Measurements from ENCODE around the gene PSMB10. TPM values are rescaled to one million over a fixed set of nuclear protein-coding genes. Genes with fewer than 3 reads are reported as not detected.

PSMB10 gene
- total RNA-seq, 5 donors from 2014 or later (not counting 1 experiment from before 2014, with no cell fraction given): 118 to 214 (median 165) TPM

- Mint-ChIP-seq H3K4me3 (no peak overlapping the region), H3K4me1 (peaks cover 0 to 5% (median 0%) of the 10 kb centered on the region in 3 donors), H3K27ac (no peak overlapping the region), H3K36me3 (peaks cover 17% of the 10 kb centered on the region), H3K27me3 (no peaks in the 10 kb centered on the region), H3K9me3 (no peaks in the 10 kb centered on the region)
- H3K36me3 ChIP-seq (ENCODE audit: control insufficient read depth in 2 of 2, extremely low read depth in 1 of 2, insufficient read depth in 1 of 2, low read length in 1 of 2): peaks cover 16 to 48% of the 10 kb centered on the region in 2 donors
- H3K9me3 ChIP-seq: no peaks in the 10 kb centered on the region
- no peaks in the 10 kb centered on the region for H3K27me3 ChIP-seq (replicated peaks in 1 of 2; ENCODE audit: control insufficient read depth in 2 of 2, extremely low read depth in 1 of 2, insufficient read depth in 2 of 2, low read length in 1 of 2)
- no peak overlapping the region for H3K4me3 ChIP-seq (ENCODE audit: control insufficient read depth in 1 of 2, extremely low read depth in 1 of 2, low read length in 1 of 2)
- H3K4me1 ChIP-seq (ENCODE audit: control insufficient read depth in 1 of 2, extremely low read depth in 1 of 2, insufficient read depth in 2 of 2, low read length in 2 of 2): peaks cover 0 to 2% of the 10 kb centered on the region in 2 experiments
- WGBS (ENCODE audit: insufficient coverage): 97% methylated on average over 13 of the region's 15 CpGs
- ATAC-seq (replicated peaks in 1 of 4) (no peak), DNase-seq (no peak)
- H3K27ac ChIP-seq (ENCODE audit: low read length): no peak overlapping the region
- ChIA-PET POLR2A (no interaction called here), CTCF (no interaction called here)
Measured at GRCh38 chr16:67948015-67948414, 11.4 kb upstream of the PSMB10 start.

GRCh38 chr16:67946966-67947558, 10.4 kb upstream of the PSMB10 start:
- no peak overlapping the region for H3K27ac ChIP-seq (ENCODE audit: low read length)
- peaks cover 16% of the 10 kb centered on the region for H3K36me3 Mint-ChIP-seq
- POLR2A ChIA-PET: no interaction called here
- H3K27ac Mint-ChIP-seq: no peak overlapping the region
- H3K27me3 ChIP-seq (replicated peaks in 1 of 2; ENCODE audit: control insufficient read depth in 2 of 2, extremely low read depth in 1 of 2, insufficient read depth in 2 of 2, low read length in 1 of 2): no peaks in the 10 kb centered on the region
- peaks cover 0 to 12% of the 10 kb centered on the region in 2 experiments for H3K4me1 ChIP-seq (ENCODE audit: control insufficient read depth in 1 of 2, extremely low read depth in 1 of 2, insufficient read depth in 2 of 2, low read length in 2 of 2)
- H3K4me3 ChIP-seq (ENCODE audit: control insufficient read depth in 1 of 2, extremely low read depth in 1 of 2, low read length in 1 of 2): no peak overlapping the region
- peaks cover 2 to 7% (median 2%) of the 10 kb centered on the region in 3 donors for H3K4me1 Mint-ChIP-seq
- no peak overlapping the region for H3K4me3 Mint-ChIP-seq
- H3K27me3 Mint-ChIP-seq: no peaks in the 10 kb centered on the region
- peaks cover 16 to 47% of the 10 kb centered on the region in 2 donors for H3K36me3 ChIP-seq (ENCODE audit: control insufficient read depth in 2 of 2, extremely low read depth in 1 of 2, insufficient read depth in 1 of 2, low read length in 1 of 2)
- no peaks in the 10 kb centered on the region for H3K9me3 Mint-ChIP-seq
- CTCF ChIA-PET: interaction anchor here in 1 of 2 donors (0.6 kb wide), 2 partner anchors 280 to 499 kb away, joined by 3 read pairs; no protein-coding TSS in a partner anchor
- no peak for DNase-seq
- no peak for ATAC-seq (replicated peaks in 1 of 4)
- WGBS (ENCODE audit: insufficient coverage): 96% methylated on average over 19 of the region's 28 CpGs
- H3K9me3 ChIP-seq: no peaks in the 10 kb centered on the region

DNA sequence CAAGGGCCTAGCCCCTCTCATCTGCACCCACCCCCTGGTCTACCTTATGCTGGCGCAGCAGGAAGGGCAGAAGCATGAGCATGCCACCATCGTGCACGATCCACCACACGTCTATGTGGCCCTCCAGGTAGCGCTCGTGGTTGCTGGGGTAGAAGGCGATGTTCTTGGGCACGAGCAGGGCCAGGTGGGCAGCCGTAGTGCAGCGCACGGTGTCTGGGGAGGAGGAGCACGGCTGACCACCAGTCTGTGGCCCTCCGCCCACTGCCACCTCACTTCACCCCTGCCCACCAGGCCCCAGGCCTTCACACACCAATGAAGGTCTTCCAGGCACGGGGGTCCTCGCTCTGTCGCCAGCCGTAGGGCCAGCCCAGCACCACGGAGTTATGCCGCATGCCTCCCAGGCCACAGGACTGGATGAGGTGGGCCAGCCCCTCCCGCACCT, 9.5 kb upstream of the PSMB10 start:
- CTCF ChIA-PET: interaction anchor here (0.6 to 0.7 kb wide), 2 partner anchors 498 to 827 kb away, joined by 3 read pairs; no protein-coding TSS in a partner anchor
- Mint-ChIP-seq H3K36me3 (peaks cover 12% of the 10 kb centered on the region), H3K27ac (no peak overlapping the region), H3K4me3 (no peak overlapping the region), H3K4me1 (peaks cover 9 to 14% (median 9%) of the 10 kb centered on the region in 3 donors), H3K27me3 (no peaks in the 10 kb centered on the region), H3K9me3 (no peaks in the 10 kb centered on the region)
- POLR2A ChIA-PET: no interaction called here
- Histone ChIP-seq H3K9me3 (no peaks in the 10 kb centered on the region), H3K4me1 (ENCODE audit: control insufficient read depth in 1 of 2, extremely low read depth in 1 of 2, insufficient read depth in 2 of 2, low read length in 2 of 2) (peaks cover 0 to 21% of the 10 kb centered on the region in 2 experiments), H3K36me3 (ENCODE audit: control insufficient read depth in 2 of 2, extremely low read depth in 1 of 2, insufficient read depth in 1 of 2, low read length in 1 of 2) (peaks cover 8 to 38% of the 10 kb centered on the region in 2 donors), H3K4me3 (ENCODE audit: control insufficient read depth in 1 of 2, extremely low read depth in 1 of 2, low read length in 1 of 2) (no peak overlapping the region), H3K27ac (ENCODE audit: low read length) (no peak overlapping the region), H3K27me3 (replicated peaks in 1 of 2; ENCODE audit: control insufficient read depth in 2 of 2, extremely low read depth in 1 of 2, insufficient read depth in 2 of 2, low read length in 1 of 2) (no peaks in the 10 kb centered on the region)
- ATAC-seq (replicated peaks in 1 of 4) (no peak), DNase-seq (no peak)
- 98% methylated on average over 13 of the region's 20 CpGs for WGBS (ENCODE audit: insufficient coverage)

- no peaks in the 10 kb centered on the region for H3K27me3 ChIP-seq (replicated peaks in 1 of 2; ENCODE audit: control insufficient read depth in 2 of 2, extremely low read depth in 1 of 2, insufficient read depth in 2 of 2, low read length in 1 of 2)
- no peaks in the 10 kb centered on the region for H3K27me3 Mint-ChIP-seq
- POLR2A ChIA-PET: no interaction called here
Measured at GRCh38 chr16:67945392-67945933, 8.8 kb upstream of the PSMB10 start.

GRCh38 chr16:67944690-67945391, 8.2 kb upstream of the PSMB10 start:
- Histone ChIP-seq H3K27me3 (replicated peaks in 1 of 2; ENCODE audit: control insufficient read depth in 2 of 2, extremely low read depth in 1 of 2, insufficient read depth in 2 of 2, low read length in 1 of 2) (no peaks in the 10 kb centered on the region), H3K4me3 (ENCODE audit: control insufficient read depth in 1 of 2, extremely low read depth in 1 of 2, low read length in 1 of 2) (no peak overlapping the region), H3K36me3 (ENCODE audit: control insufficient read depth in 2 of 2, extremely low read depth in 1 of 2, insufficient read depth in 1 of 2, low read length in 1 of 2) (peaks cover 6 to 30% of the 10 kb centered on the region in 2 donors), H3K4me1 (ENCODE audit: control insufficient read depth in 1 of 2, extremely low read depth in 1 of 2, insufficient read depth in 2 of 2, low read length in 2 of 2) (peaks cover 0 to 32% of the 10 kb centered on the region in 2 experiments), H3K9me3 (no peaks in the 10 kb centered on the region), H3K27ac (ENCODE audit: low read length) (no peak overlapping the region)
- no peak overlapping the region for H3K27ac Mint-ChIP-seq
- ATAC-seq (replicated peaks in 1 of 4) (no peak), DNase-seq (no peak)
- H3K27me3 Mint-ChIP-seq: no peaks in the 10 kb centered on the region
- H3K36me3 Mint-ChIP-seq: peaks cover 12% of the 10 kb centered on the region
- H3K4me3 Mint-ChIP-seq: no peak overlapping the region
- no peaks in the 10 kb centered on the region for H3K9me3 Mint-ChIP-seq
- ChIA-PET POLR2A (no interaction called here), CTCF (interaction anchor here (0.6 to 0.7 kb wide), 2 partner anchors 17 to 175 kb away, joined by 3 to 5 read pairs; no protein-coding TSS in a partner anchor)
- peaks cover 19 to 25% (median 21%) of the 10 kb centered on the region in 3 donors for H3K4me1 Mint-ChIP-seq
- 96% methylated on average over 24 of the region's 24 CpGs for WGBS (ENCODE audit: insufficient coverage)

More at GRCh38 chr16:67945392-67945933, 8.8 kb upstream of the PSMB10 start:
- H3K36me3 ChIP-seq (ENCODE audit: control insufficient read depth in 2 of 2, extremely low read depth in 1 of 2, insufficient read depth in 1 of 2, low read length in 1 of 2): peaks cover 6 to 33% of the 10 kb centered on the region in 2 donors
- 94% methylated on average over 20 of the region's 24 CpGs for WGBS (ENCODE audit: insufficient coverage)
- no peaks in the 10 kb centered on the region for H3K9me3 Mint-ChIP-seq
- peaks cover 12% of the 10 kb centered on the region for H3K36me3 Mint-ChIP-seq
- CTCF ChIA-PET: interaction anchor here (0.6 to 0.7 kb wide), 2 partner anchors 174 to 826 kb away, joined by 3 to 5 read pairs; no protein-coding TSS in a partner anchor
- ATAC-seq (replicated peaks in 1 of 4) (no peak), DNase-seq (no peak)
- no peak overlapping the region for H3K4me3 Mint-ChIP-seq
- H3K4me3 ChIP-seq (ENCODE audit: control insufficient read depth in 1 of 2, extremely low read depth in 1 of 2, low read length in 1 of 2): no peak overlapping the region
- no peaks in the 10 kb centered on the region for H3K9me3 ChIP-seq
- peaks cover 0 to 26% of the 10 kb centered on the region in 2 experiments for H3K4me1 ChIP-seq (ENCODE audit: control insufficient read depth in 1 of 2, extremely low read depth in 1 of 2, insufficient read depth in 2 of 2, low read length in 2 of 2)
- no peak overlapping the region for H3K27ac ChIP-seq (ENCODE audit: low read length)
- peaks cover 12 to 19% (median 15%) of the 10 kb centered on the region in 3 donors for H3K4me1 Mint-ChIP-seq
- no peak overlapping the region for H3K27ac Mint-ChIP-seq
